ENCODE data around the gene SLC38A3.

The SLC38A3 gene

GRCh38 chr3:50169232-50169832, 35.7 kb upstream of the SLC38A3 start:
- H3K4me3 ChIP-seq (ENCODE audit: low read length), result no peak overlapping the region
- no peak for DNase-seq (ENCODE audit: low read depth)
- TF ChIP-seq CTCF (conservative IDR thresholded peaks at IDR 0.05; ENCODE audit: low read depth, low read length), result no peak

GRCh38 chr3:50169858-50170257, 35.2 kb upstream of the SLC38A3 start:
- no peak for TF ChIP-seq CTCF (conservative IDR thresholded peaks at IDR 0.05; ENCODE audit: low read depth, low read length)
- no peak overlapping the region for H3K4me3 ChIP-seq (ENCODE audit: low read length)
- DNase-seq (ENCODE audit: low read depth), result no peak

GRCh38 chr3:50170689-50171088, 34.4 kb upstream of the SLC38A3 start:
- DNase-seq (ENCODE audit: low read depth), result peak; percentile 73
- no peak for TF ChIP-seq CTCF (conservative IDR thresholded peaks at IDR 0.05; ENCODE audit: low read depth, low read length)

GRCh38 chr3:50171540-50172301, 33.4 kb upstream of the SLC38A3 start:
- no peak for TF ChIP-seq CTCF (conservative IDR thresholded peaks at IDR 0.05; ENCODE audit: low read depth, low read length)
- DNase-seq (ENCODE audit: low read depth), result no peak
- H3K4me3 ChIP-seq (ENCODE audit: low read length), result no peak overlapping the region

More at GRCh38 chr3:50170689-50171088, 34.4 kb upstream of the SLC38A3 start:
- no peak overlapping the region for H3K4me3 ChIP-seq (ENCODE audit: low read length)

- no peak overlapping the region for H3K4me3 ChIP-seq (ENCODE audit: low read length)
- DNase-seq (ENCODE audit: low read depth), result no peak
- no peak for TF ChIP-seq CTCF (conservative IDR thresholded peaks at IDR 0.05; ENCODE audit: low read depth, low read length)
Observed at GRCh38 chr3:50172626-50173220, 32.3 kb upstream of the SLC38A3 start.

- H3K4me3 ChIP-seq (ENCODE audit: low read length), result no peak overlapping the region
- TF ChIP-seq CTCF (conservative IDR thresholded peaks at IDR 0.05; ENCODE audit: low read depth, low read length), result peak; percentile 15
- DNase-seq (ENCODE audit: low read depth), result no peak
Observed at GRCh38 chr3:50173685-50174516, 31.2 kb upstream of the SLC38A3 start.
